ENCODE measurements around the gene CHST10. TPM values are rescaled to one million over a fixed set of nuclear protein-coding genes. Genes with fewer than 3 reads are reported as not detected.

CHST10 gene
- total and polyA plus RNA-seq, 10 of the 15 experiments (the other 5 are each of a cell fraction or from before 2014, with no cell fraction given): 2.0 to 22.5 (median 15.7) TPM

DNA sequence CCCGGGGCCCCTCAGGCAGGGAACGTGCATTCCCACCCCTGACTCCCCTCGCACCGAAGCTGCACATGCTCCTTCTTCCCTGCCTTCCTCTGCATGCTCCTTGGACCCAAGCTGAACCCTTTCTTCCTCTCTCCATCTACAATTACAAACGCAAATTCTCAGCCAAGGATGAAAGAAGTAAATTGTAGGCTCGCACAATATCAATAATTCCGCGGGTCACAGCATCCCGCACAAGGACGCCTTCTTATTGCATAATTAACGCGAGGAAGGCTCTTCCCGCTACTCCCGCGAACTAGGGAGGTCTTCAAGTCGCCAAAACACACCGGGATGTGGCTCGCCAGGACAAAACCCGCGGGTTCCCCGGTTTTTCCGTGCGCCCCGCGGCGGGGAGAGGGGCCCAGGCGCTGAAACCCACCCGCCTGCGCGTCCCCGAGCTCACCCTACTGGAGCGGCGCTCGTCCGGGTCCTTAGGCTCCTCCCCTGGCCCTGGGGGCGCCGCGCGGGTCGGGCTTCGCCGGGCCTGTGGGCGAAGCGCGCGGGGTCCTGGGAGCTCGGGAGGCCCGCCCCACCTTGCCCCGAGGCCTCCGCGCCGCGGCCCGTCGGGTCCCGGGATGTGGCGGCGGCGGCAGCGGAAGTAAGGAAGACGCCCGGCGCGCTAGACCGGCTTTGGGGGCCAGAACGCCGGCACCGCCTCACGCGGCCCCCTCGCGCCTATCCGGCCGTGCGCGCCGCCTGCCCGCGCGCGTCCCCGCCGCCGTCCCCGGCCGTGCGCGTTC is at the start of gene CHST10 (continued):
- TF ChIP-seq, protein P1, sequence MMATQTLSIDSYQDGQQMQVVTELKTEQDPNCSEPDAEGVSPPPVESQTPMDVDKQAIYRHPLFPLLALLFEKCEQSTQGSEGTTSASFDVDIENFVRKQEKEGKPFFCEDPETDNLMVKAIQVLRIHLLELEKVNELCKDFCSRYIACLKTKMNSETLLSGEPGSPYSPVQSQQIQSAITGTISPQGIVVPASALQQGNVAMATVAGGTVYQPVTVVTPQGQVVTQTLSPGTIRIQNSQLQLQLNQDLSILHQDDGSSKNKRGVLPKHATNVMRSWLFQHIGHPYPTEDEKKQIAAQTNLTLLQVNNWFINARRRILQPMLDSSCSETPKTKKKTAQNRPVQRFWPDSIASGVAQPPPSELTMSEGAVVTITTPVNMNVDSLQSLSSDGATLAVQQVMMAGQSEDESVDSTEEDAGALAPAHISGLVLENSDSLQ (IDR thresholded peaks at IDR 0.05): no peak
- TF ChIP-seq ZSCAN29 (IDR thresholded peaks at IDR 0.05): peak; percentile 43; the same call in 1 of the 2 replicates
- TF ChIP-seq ELK1 (IDR thresholded peaks at IDR 0.05; ENCODE audit: low read depth, low read length): no peak
- peak; percentile 83 for TF ChIP-seq BACH1 (IDR thresholded peaks at IDR 0.05; ENCODE audit: borderline replicate concordance)
- TF ChIP-seq BHLHE40 (IDR thresholded peaks at IDR 0.05; ENCODE audit: borderline replicate concordance in 1 of 2, low read depth in 2 of 2, low read length in 1 of 2): peak in 1 of 2 experiments; percentile 73; a peak in 2 of 4 replicates
- TF ChIP-seq TCF3 (IDR thresholded peaks at IDR 0.05; ENCODE audit: borderline replicate concordance, insufficient read depth, low read depth, low read length): no peak
- peak; percentile 32; the same call in 1 of the 2 replicates for TF ChIP-seq TAF1 (IDR thresholded peaks at IDR 0.05; ENCODE audit: borderline replicate concordance, low read depth, low read length)
- TF ChIP-seq NR2C1 (IDR thresholded peaks at IDR 0.05): peak; percentile 54; the same call in 1 of the 2 replicates
- TF ChIP-seq ATF3 (IDR thresholded peaks at IDR 0.05; ENCODE audit: borderline replicate concordance, extremely low read depth, low read depth, low read length): no peak
- TF ChIP-seq POLR2A (IDR thresholded peaks at IDR 0.05; ENCODE audit: low read depth, low read length): peak; percentile 75
- TF ChIP-seq, protein P2, sequence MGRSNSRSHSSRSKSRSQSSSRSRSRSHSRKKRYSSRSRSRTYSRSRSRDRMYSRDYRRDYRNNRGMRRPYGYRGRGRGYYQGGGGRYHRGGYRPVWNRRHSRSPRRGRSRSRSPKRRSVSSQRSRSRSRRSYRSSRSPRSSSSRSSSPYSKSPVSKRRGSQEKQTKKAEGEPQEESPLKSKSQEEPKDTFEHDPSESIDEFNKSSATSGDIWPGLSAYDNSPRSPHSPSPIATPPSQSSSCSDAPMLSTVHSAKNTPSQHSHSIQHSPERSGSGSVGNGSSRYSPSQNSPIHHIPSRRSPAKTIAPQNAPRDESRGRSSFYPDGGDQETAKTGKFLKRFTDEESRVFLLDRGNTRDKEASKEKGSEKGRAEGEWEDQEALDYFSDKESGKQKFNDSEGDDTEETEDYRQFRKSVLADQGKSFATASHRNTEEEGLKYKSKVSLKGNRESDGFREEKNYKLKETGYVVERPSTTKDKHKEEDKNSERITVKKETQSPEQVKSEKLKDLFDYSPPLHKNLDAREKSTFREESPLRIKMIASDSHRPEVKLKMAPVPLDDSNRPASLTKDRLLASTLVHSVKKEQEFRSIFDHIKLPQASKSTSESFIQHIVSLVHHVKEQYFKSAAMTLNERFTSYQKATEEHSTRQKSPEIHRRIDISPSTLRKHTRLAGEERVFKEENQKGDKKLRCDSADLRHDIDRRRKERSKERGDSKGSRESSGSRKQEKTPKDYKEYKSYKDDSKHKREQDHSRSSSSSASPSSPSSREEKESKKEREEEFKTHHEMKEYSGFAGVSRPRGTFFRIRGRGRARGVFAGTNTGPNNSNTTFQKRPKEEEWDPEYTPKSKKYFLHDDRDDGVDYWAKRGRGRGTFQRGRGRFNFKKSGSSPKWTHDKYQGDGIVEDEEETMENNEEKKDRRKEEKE (IDR thresholded peaks at IDR 0.05): no peak
- no peak for TF ChIP-seq HDAC2 (IDR thresholded peaks at IDR 0.05)
- TF ChIP-seq CTCF (IDR thresholded peaks at IDR 0.05 in 2 of 3, conservative IDR thresholded peaks at IDR 0.05 in 1 of 3; ENCODE audit: control insufficient read depth in 2 of 3, extremely low read depth in 1 of 3, insufficient read depth in 1 of 3, low read depth in 3 of 3, low read length in 3 of 3): 0 out of 6 replicates have a peak, but pooled peaks of 1 of the 3 experiments have one; percentile 3
- TF ChIP-seq SMAD5 (IDR thresholded peaks at IDR 0.05; ENCODE audit: low read depth): no peak
- TF ChIP-seq, protein P3, sequence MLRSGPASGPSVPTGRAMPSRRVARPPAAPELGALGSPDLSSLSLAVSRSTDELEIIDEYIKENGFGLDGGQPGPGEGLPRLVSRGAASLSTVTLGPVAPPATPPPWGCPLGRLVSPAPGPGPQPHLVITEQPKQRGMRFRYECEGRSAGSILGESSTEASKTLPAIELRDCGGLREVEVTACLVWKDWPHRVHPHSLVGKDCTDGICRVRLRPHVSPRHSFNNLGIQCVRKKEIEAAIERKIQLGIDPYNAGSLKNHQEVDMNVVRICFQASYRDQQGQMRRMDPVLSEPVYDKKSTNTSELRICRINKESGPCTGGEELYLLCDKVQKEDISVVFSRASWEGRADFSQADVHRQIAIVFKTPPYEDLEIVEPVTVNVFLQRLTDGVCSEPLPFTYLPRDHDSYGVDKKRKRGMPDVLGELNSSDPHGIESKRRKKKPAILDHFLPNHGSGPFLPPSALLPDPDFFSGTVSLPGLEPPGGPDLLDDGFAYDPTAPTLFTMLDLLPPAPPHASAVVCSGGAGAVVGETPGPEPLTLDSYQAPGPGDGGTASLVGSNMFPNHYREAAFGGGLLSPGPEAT (IDR thresholded peaks at IDR 0.05; ENCODE audit: low read depth): peak; percentile 28; the same call in 1 of the 2 replicates
- no peak for TF ChIP-seq SUPT20H (IDR thresholded peaks at IDR 0.05; ENCODE audit: borderline replicate concordance, control insufficient read depth, low read depth, low read length)
- 0 out of 2 replicates have a peak, but pooled peaks have one; percentile 36 for TF ChIP-seq MLLT1 (IDR thresholded peaks at IDR 0.05)

Data from GM12878 (cell line).